DND-41 (cell line): ENCODE measurements around the gene RNF43.

Experiments used
- CTCF ChIP-seq: IDR thresholded peaks from 2 replicates; pipeline ENCODE4 v1.5.1; 2012; ENCODE audit warnings: borderline replicate concordance, low read length, moderate library complexity, mild to moderate bottlenecking; ENCODE audit not compliant: poor library complexity, severe bottlenecking; ENCODE audit errors: extremely low read depth
- EZH2 ChIP-seq: IDR thresholded peaks from 3 replicates; pipeline ENCODE4 v1.6.1; 2012; ENCODE audit warnings: borderline replicate concordance, low read depth, mild to moderate bottlenecking, moderate library complexity, low read length, inconsistent platforms; ENCODE audit not compliant: severe bottlenecking

GRCh38 chr17:58421711-58422110 is 4.4 kb upstream of the RNF43 start:
- no peak for TF ChIP-seq CTCF
- no peak for TF ChIP-seq EZH2
